OCI-M2 (cell line): ENCODE results near the gene NPIPB8.
"Not testable (repeated sequence)": the region's sequence is repeated elsewhere in the genome, so short reads cannot be mapped to it uniquely, and the experiment has no call there.

Source experiments
- DNase-seq: peaks from one replicate; lab custom pipeline; 2025; ENCODE audit not compliant: unreplicated experiment; lab: John Stamatoyannopoulos, UW

NPIPB8 gene

DNA sequence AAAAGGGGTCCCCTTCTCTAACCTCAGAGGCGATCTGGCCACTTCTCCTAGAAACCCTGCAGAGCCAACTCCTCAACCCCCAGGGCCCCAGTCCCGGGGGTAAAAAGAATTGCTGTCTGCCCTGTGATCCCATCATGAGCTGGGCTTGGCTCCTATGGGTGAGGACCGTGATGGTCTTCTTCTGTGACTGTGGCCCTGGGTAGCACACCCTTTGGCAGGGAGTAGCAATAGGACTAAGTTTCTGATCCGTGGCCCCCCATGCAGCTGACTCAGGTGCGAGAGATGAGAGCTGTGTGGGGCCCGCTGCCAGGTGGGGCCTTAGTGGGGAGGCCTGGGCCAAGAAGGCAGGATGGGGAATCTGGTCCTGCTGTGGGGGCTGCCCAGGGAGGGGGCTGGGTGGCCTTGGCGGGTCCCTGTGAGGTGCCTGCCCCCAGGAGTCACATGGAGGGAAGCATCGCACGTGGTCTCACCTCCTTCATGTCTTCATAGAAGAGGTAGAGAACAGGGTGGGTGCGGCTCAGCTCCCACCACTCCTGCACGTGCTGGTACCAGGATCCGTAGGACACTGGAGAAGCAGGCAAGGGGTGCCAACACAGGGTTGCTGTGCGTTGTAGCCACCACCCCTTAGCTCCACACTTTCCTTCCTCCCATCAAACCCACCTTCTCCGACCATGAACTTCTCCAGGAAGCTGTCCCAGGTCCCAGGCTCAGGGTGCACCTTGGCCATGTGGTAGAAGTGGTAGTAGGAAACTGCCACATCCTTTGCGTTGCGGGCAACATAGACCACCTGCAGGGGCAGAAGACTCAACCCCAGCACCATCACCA is 31.4 kb upstream of the NPIPB8 start:
- no peak for DNase-seq

DNA sequence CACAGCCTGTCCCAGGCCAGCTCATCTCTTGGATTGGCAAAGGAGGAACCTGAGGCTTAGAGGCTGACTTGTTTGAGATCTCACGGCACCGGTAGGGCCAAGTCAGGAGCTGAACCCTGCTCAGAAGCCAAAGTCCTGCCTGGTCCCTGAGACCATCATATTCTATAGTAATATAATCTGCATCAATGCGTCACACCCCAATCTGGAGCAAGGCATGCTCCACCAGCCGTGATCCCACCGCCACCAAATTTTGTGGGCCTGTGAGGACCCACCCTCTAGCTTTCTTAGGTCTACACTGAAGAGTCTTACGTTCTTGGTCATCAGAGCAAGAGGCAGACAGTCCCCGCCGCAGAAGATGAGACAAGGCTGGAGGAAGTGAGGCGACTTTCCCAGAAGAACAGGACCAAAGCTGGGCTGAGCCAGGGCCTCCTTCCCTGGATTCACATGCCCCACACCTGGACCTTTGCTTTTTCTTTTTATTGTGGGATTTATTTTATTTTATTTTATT is 30.7 kb upstream of the NPIPB8 start:
- DNase-seq, result no peak

DNA sequence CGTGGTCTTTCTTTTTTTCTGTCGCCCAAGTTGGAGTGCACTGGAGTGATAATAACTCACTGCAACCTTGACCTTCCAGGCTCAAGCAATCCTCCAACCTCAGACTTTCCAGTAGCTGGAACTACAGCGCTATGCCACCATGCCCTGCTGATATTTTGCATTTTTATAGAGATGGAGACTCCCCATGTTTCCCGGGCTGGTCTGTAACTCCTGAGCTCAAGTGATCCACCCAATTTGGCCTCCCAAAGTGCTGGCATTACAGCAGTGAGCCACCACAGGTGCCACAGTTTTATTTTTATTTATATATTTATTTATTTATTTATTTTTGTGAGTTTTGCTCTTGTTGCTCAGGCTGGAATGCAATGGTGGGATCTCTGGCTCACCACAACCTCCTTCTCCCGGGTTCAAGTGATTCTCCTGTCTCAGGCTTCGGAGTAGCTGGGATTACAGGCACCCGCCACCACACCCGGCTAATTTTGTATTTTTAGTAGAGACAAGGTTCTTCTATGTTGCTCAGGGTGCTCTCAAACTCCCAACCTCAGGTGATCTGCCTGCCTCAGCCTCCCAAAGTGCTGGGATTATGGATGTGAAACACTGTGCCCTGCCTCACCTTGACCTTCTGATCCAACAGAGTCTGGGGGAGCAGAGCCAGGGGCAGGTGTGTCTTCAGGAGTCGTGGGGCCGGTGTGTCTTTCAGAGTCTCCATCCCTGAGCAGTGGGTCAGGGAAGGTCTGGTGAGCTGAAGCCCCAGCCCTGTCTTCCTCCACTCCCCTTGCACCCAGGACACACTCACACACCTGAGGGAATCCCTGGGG is 30.0 kb upstream of the NPIPB8 start:
- not testable (repeated sequence) for DNase-seq

DNA sequence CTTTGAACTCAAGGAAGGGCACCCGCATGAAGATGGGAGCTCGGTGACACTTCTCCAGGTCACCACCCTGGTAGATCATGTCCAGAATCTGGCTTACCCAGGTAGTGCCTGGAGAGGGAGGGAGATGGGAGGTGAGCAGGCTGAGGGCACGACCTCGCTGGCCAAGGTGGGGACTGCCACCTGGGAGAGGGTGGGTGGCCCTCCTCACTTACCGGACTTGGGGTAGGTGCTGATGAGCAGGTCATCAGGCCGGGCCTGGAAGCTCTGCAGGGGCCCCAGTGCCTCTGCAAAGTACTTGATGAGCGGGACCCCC is 29.4 kb upstream of the NPIPB8 start:
- DNase-seq, result not testable (repeated sequence)

DNA sequence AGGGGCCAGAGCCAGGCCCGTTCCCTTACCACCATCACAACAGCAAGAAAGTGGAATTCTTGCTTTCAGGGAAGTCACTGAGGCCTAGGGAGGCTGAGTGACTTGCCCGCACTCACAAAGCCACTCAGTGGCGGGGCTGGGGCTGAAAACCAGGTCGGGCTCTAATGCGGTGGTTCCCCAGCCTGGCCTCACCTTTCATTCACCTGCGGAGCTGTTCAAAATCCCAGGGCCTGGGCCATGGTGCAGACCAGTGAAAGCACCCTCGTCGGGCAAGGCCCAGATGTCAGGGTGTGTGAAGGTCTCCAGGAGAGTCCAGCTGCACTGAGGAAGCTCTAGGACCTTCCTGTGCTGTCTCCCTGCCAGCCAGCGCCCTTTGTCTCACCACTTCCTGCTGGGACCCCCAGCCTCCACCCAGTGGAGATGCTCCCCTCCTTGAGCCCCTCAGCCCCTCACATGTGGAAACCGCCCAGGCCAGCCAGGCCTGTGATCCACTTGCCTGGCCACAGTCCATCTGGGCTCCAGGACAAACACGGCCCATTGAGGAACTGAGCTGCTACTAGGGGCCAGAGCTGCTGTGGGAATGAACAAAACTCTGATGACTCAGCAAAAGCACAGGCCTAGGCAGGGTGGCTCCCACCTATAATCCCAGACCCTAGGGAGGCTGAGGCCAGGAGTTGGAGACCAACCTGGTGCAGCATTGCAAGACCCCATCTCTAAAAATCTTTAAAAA is 28.8 kb upstream of the NPIPB8 start:
- not testable (repeated sequence) for DNase-seq

DNA sequence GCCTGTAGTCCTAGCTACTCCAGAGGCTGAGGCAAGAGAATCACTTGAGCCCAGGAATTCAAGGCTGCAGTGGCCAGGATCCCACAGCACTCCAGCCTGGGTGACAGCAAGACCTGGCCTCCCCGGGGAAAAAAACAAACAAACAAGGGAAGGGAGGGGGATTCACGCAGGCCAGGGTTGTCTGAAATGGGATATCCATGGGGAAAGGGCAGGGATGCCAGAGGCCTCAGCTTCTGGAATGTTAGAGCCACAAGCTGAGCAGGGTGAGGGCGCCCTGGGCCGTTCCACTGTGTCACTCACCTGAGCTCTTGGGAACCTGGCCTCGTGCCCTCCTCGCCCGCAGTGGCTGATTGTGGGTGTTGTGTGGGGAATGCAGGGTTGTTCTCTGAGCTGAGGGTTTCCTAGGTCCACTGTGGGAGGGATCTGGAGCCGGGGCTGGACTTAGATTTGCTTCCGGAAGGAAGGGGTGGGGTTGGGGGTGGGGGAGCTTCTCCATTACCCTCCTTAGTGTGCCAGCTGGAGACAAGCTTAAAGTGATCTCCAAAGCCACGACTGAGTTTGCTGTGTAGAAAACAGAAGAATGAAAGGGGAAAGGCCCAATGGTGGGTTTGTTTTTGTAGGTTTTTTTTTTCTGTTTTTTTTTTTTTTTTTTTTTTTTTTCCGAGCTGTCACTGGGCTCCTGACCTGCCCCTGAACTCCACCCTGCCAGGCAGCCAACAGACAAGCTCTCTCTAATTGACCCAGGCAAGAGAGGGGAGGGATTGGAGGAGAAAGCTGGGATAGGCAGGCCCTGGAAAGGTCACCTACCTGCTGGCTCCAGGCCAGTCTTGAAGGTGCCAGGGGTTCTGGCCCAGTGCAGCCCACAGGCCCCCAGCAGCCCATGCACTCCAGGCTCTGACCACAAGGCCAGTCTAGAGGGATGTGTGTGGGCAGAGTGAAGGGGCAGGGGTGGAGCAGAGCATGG is 28.0 kb upstream of the NPIPB8 start, which contains the start of gene SULT1A1:
TSS of gene SULT1A1 (minus strand) at position 414 of the 964 bp plus-strand sequence. CDS start 1,189 bp downstream, outside the sequence.
- no peak for DNase-seq

DNA sequence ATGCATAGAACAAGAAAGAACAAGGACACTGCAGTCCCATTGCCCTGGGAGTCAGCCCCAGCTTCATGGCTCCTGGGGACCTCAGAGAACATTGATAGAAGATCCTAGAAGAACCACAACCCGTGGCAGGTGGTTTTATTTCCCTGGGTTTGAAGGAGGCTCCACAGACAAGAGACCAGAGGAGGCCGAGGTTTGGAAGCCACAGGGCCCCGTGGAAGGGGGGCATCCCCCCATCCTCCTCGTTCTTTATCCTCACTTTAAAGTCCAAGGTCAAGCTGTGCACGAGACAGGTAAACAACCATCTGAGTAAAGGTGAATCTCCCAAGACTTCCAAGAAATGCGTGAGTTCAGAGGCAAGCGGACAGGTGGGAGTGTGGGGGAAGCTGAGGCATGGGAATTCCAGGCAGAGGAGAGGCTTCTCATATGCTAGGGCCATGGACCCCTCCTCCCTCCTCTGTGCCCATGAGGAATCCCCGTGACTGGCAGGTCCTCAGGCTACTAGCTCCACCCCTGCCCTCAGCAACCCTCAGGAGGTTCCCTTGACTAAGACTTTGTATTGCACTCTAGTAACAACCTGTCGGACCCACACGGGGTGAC is 27.2 kb upstream of the NPIPB8 start:
- no peak for DNase-seq

DNA sequence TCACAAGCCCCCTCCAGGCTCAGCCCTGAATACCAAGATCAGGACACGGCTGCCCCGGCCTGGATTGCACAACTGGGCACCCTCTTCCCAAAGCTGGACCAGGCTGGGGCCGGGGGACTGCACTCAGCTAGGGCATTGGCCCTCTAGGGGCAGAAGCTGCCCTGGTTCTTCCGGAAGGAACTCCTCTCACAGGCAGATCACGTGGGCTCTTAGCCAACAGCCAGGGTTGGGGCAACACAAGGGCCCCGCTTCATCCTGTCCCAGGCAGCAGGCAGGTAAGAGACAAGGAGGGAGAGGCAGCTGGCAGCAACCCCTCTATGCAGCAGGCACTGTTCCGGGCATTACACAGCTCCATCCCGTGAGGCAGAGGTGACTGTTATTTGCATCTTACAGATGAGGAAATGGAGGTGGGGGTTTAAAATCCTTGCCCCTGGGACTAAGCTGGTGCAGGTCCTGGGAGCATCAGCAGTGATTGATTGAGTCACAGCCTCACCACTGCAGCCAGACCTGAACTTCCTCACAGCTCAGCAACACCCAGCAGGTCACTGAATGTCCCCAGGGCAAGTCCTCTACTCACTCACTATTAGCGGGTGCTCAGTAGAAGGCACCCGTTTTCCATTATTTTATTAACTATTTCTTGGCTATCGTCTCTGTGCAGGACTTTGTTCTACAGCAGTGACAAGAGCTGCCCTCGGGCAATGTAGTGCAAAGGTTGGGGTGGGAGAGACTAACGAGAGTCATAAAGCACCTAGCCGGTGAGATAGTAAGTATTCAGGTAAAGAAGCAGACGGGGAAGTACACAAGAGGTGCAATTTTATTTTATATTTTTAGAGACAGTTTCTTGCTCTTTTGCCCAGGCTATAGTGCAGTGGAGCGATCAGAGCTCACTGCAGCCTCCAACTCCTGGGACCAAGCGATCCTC is 25.2 kb upstream of the NPIPB8 start:
- not testable (repeated sequence) for DNase-seq

DNA sequence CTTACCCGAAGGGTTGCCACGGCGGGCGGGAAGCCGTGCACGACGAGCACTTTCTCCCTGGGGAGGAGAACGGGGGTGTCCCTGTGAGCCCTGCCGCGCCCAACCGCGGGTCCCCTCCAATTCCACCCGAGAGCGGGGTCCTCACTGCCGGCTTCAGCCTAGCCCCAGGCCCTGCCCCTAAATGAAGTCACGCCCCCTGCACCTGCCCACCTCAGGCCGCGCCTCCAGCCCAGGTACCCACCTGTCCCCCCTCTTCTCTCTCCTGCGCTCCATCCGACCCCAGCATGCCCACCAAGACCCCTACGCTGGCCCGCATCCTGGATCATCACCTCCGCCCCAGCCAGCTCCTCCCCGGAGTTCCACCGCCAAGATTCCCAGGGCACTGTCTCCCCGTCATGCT is 24.0 kb upstream of the NPIPB8 start:
- DNase-seq, result not testable (repeated sequence)

DNA sequence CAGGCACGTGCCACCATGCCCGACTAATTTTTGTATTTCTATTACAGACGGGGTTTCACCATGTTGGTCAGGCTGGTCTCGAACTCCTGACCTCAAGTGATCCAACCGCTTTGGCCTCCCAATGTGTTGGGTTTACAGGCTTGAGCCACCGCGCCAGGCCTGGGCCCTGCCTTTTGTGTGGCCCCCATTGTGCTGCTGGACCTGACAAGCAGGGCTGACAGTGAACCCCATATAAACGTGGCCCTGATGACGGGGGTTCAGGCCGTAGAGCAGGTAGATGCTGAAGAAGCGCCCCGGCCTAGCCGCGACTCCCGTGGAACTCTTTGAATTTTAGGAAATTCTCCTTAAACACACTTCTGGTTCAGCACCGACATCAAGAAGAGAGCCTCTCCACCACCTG is 23.3 kb upstream of the NPIPB8 start:
- not testable (repeated sequence) for DNase-seq

DNA sequence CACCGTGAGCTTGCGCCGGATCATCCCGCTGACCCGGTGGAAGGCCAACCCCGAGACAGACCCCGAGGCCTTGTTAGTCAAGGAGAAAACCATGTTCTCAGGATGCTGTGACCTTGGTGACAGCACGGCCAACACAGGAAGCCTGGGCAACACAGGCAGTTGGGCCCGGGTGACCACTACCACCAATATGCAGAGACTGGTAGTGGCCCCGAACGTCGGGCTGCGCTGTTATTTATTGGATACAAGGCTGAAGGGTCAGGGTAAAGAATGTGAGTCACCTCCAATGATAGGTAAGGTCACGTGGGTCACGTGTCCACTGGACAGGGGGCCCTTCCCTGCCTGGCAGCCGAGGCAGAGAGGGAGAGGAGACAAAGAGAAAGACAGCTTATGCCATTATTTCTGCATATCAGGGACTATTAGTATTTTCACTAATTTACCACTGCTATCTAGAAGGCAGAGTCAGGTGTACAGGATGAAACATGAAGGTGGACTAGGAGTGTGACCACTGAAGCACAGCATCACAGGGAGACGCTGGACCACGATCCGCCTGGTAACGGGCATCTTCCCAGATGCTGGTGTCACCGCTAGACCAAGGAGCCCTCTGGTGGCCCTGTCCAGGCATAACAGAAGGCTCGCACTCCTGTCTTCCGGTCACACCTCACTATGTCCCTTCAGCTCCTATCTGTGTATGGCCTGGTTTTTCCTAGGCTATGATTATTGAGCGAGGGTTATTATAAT is 22.2 kb upstream of the NPIPB8 start:
- not testable (repeated sequence) for DNase-seq

DNA sequence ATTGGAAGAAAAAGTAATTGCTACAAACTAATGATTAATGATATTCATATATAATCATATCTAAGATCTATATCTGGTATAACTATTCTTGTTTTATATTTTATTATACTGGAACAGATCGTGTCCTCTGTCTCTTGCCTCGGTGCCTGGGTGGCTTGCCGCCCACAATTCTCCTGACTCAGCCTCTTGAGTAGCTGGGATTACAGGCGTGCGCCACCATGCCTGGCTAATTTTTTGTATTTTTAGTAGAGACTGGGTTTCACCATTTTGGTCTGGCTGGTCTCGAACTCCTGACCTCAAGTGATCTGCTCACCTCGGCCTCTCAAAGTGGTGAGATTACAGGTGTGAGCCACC is 21.7 kb upstream of the NPIPB8 start:
- DNase-seq, result not testable (repeated sequence)

DNA sequence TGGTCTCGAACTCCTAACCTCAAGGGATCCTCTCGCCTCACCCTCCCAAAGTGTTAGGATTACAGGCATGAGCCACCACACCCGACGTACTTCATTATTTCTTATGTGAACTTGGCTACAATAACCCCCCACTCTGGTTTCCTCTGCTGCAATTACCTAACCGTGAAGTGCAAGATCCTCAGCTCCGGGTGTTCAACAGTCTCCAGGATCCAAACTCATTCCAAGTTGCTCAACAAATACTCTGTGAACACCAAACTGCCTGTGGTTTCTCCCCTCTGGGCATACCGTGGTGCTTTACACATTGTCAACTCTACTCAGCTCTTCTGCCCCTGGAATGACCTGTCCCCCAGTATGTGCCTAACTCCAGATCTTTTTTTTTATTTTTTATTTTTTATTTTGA is 21.2 kb upstream of the NPIPB8 start:
- DNase-seq, result no peak

DNA sequence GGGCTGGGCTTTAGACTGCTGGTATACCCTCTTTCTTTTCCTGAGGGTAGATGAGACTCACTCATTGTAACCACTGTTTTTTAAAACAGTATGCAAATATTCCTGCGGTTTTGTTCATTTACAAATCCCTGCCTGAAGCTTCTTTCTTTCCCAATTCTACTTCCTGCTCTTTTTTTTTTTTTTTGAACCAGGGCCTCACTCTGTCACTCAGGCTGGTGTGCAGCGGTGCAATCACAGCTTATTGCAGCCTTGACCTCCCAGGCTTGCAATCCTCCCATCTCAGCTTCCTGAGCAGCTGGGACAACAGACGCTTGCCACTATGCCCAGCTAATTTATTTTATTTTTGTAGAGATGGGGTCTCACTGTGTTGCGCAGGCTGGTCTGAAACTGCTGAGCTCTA is 20.0 kb upstream of the NPIPB8 start:
- no peak for DNase-seq

DNA sequence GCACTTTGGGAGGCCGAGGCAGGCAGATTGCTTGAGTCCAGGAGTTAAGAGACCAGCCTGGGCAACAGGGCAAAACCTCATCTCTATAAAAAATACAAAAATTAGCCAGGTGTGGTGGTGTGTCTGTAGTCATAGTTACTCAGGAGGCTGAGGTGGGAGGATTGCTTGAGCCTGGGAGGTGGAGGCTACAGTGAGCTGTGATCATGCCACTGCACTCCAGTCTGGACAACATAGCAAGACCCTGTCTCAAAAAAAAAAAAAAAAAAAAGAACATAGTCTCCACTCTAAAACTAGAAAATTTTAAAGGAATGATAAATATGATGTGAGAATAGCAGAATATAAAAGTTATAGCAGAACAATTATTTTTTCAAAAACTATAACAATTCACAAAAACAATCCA is 17.5 kb upstream of the NPIPB8 start:
- DNase-seq, result not testable (repeated sequence)

DNA sequence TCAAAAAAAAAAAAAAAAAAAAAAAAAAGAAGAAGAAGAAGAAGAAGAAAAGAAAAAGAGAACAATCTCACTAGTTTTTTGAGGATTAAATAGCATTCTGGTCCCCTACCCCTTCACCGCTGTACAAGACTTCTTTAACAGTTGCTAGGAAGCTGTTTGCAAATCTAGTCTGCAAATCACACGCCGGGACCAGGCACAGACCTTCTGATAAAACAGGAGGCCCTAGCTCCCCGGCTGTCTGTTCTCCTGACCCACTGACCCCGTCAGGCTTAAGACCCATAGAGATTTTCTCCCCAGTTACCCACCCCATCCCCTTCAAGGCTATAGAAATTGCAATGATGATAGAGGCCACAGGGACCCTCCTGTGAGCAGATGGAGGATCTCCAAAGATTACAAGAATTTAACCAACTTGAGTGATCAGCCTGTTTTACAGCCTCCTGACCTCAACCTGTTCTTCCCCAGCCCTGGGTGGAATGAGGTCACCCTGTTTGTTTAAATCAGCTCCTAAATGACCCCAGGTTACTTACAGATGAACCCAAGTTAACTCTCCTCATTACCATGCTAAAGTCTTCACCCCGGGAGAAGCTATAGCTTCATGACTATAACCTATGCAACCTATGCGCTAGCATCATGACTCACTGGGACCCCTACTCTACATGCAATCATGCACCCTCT is 16.2 kb upstream of the NPIPB8 start:
- DNase-seq, result no peak

DNA sequence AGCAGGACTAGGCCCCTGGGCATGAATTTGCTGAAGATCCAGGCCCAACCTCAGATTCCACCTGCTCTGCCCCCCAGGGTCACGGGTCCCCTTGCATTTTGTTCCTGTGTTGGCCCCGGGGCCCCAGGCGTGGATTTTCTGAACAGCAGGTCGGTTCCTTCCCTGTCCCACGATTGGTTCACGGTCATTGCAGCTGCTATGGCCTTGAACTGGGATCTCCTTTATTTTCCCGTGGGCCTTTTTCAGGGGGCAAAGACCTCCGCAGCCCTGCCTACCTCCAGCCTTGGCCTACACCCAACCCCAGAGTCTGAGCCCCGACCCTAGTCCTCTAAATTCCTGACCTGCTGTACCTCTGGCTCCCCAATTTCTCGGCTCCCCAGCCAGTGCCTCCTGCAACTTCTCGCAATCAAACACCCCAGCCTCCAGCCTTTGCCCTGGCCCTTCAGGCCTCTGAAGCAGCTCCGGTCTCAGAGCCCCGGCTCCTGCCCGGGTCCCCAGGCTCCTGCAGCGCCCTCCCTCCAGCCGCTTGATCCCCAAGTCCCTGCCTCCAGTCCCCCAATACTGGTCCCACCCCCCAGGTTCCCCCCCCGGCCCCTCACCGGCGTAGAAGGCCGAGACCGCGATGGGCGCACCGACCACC is 15.2 kb upstream of the NPIPB8 start:
- not testable (repeated sequence) for DNase-seq
